Liver (tissue), 9 donors: ENCODE data around the gene LHPP. TPM values are rescaled to one million over a fixed set of nuclear protein-coding genes. Genes with fewer than 3 reads are reported as not detected.

Experiments used
- DNase-seq: peaks from one replicate; pipeline ENCODE4 v3.0.0-alpha.2; 2017; ENCODE audit warnings: low spot score
- H3K27ac ChIP-seq, 2 donors: one replicate each; pipeline ENCODE4 v1.7.0; 2013; ENCODE audit warnings: inconsistent platforms in 2 of 2, low read length in 2 of 2, control low read depth in 1 of 2, low read depth in 1 of 2, mild to moderate bottlenecking in 1 of 2
- H3K27me3 ChIP-seq, 4 donors: one replicate each; pipeline versions ENCODE4 v1.6.1 to v1.7.0; 2013; ENCODE audit warnings: low read length in 3 of 4, inconsistent platforms in 1 of 4, mild to moderate bottlenecking in 1 of 4, moderate library complexity in 1 of 4; ENCODE audit not compliant: control insufficient read depth in 4 of 4, insufficient read depth in 4 of 4
- H3K36me3 ChIP-seq, 4 donors: one replicate each; pipeline versions ENCODE4 v1.6.1 to v1.7.0; 2013; ENCODE audit warnings: low read length in 3 of 4, mild to moderate bottlenecking in 3 of 4, low read depth in 1 of 4, moderate library complexity in 1 of 4; ENCODE audit not compliant: control insufficient read depth in 4 of 4, insufficient read depth in 3 of 4
- H3K4me1 ChIP-seq, 4 donors: one replicate each; pipeline versions ENCODE4 v1.6.1 to v1.7.0; 2013; ENCODE audit warnings: low read length in 3 of 4, mild to moderate bottlenecking in 3 of 4, moderate library complexity in 1 of 4; ENCODE audit not compliant: control insufficient read depth in 4 of 4, insufficient read depth in 4 of 4
- H3K4me3 ChIP-seq, 3 donors: one replicate each; pipeline versions ENCODE4 v1.6.1 to v1.7.0; 2013; ENCODE audit warnings: low read length in 3 of 3, control low read depth in 1 of 3, low read depth in 1 of 3, mild to moderate bottlenecking in 1 of 3
- H3K9ac ChIP-seq, 2 donors: one replicate each; pipeline ENCODE4 v1.7.0; 2013; ENCODE audit warnings: low read length in 2 of 2, mild to moderate bottlenecking in 2 of 2, moderate library complexity in 2 of 2, control low read depth in 1 of 2, low read depth in 1 of 2
- H3K9me3 ChIP-seq, 4 donors: one replicate each; pipeline versions ENCODE4 v1.6.1 to v1.7.0; 2013; ENCODE audit warnings: low read length in 3 of 4; ENCODE audit not compliant: control insufficient read depth in 4 of 4
- ATF3 ChIP-seq: IDR thresholded peaks from 2 replicates; pipeline ENCODE4 v1.6.1; 2016; ENCODE audit warnings: antibody characterized with exemption
- CTCF ChIP-seq: fragments of 150-350 bp; IDR thresholded peaks from 2 replicates; pipeline ENCODE4 v1.5.1; 2017; ENCODE audit warnings: improper control_type of control experiment, low read depth, low read length; ENCODE audit not compliant: missing input control
- FOXA1 ChIP-seq: IDR thresholded peaks from 2 replicates; pipeline ENCODE4 v1.6.1; 2016; ENCODE audit warnings: antibody characterized with exemption
- FOXA2 ChIP-seq: IDR thresholded peaks from 2 replicates; pipeline ENCODE4 v1.6.1; 2016; ENCODE audit warnings: antibody characterized with exemption
- GABPA ChIP-seq, 2 donors: IDR thresholded peaks in 1 of 2; conservative IDR thresholded peaks in 1 of 2; 2 replicates each; pipeline ENCODE4 v1.6.1; 2016; ENCODE audit warnings: antibody characterized with exemption in 2 of 2, mild to moderate bottlenecking in 1 of 2, moderate library complexity in 1 of 2
- HNF4A ChIP-seq, 2 donors: conservative IDR thresholded peaks; 2 replicates each; pipeline ENCODE4 v1.6.1; 2016; ENCODE audit warnings: antibody characterized with exemption in 2 of 2, mild to moderate bottlenecking in 2 of 2
- HNF4G ChIP-seq: IDR thresholded peaks from 2 replicates; pipeline ENCODE4 v1.6.1; 2016; ENCODE audit warnings: antibody characterized with exemption
- JUND ChIP-seq, 2 donors: IDR thresholded peaks; 2 replicates each; pipeline ENCODE4 v1.6.1; 2016; ENCODE audit warnings: antibody characterized with exemption in 2 of 2
- MAX ChIP-seq: IDR thresholded peaks from 2 replicates; pipeline ENCODE4 v1.6.1; 2016; ENCODE audit warnings: antibody characterized with exemption
- NR2F2 ChIP-seq: IDR thresholded peaks from 2 replicates; pipeline ENCODE4 v1.6.1; 2016; ENCODE audit warnings: antibody characterized with exemption
- RAD21 ChIP-seq, 2 donors: IDR thresholded peaks; 2 replicates each; pipeline ENCODE4 v1.6.1; 2016; ENCODE audit warnings: antibody characterized with exemption in 2 of 2, mild to moderate bottlenecking in 2 of 2
- REST ChIP-seq: IDR thresholded peaks from 2 replicates; pipeline ENCODE4 v1.6.1; 2016; ENCODE audit warnings: antibody characterized with exemption, mild to moderate bottlenecking
- SP1 ChIP-seq: IDR thresholded peaks from 2 replicates; pipeline ENCODE4 v1.6.1; 2018; ENCODE audit warnings: antibody characterized with exemption, mild to moderate bottlenecking
- YY1 ChIP-seq: IDR thresholded peaks from 2 replicates; pipeline ENCODE4 v1.6.1; 2016; ENCODE audit warnings: antibody characterized with exemption, mild to moderate bottlenecking
- ZBTB33 ChIP-seq: IDR thresholded peaks from 2 replicates; pipeline ENCODE4 v1.6.1; 2016; ENCODE audit warnings: antibody characterized with exemption
- WGBS: extraction: QIAGEN DNeasy Blood & Tissue Kit; methylation state at CpG from one replicate; pipeline ENCODE4 v1.1.7; 2013; 5-methylcytosine and 5-hydroxymethylcytosine counted together
- polyA plus RNA-seq, 2 donors: library from polyadenylated mRNA; stranded (reverse) in 1 of 2; unstranded in 1 of 2; fragments of 200-250 nt in 1 of 2; fragments of >200 nt in 1 of 2; fragmentation: Nextera tagmentation in 1 of 2; extraction: Ambion mirVana in 1 of 2; gene quantifications; one replicate each; pipeline versions ENCODE4 v1.2.1 to v1.2.3, GENCODE V29; 2013 to 2015
- total RNA-seq, 2 donors: library from RNA; depleted of rRNA; stranded (reverse); fragments of >200 nt; gene quantifications; one replicate each; pipeline ENCODE4 v1.2.3, GENCODE V29; 2014
- donor health status: healthy.
- donor health status: healthy.
- donor health status: healthy.
- donor health status: healthy.
- donor health status: healthy.

Gene LHPP
- total and polyA plus RNA-seq, 4 donors: 15.9 to 39.9 (median 26.2) TPM

- TF ChIP-seq CTCF (no peak), GABPA (IDR thresholded peaks at IDR 0.05 in 1 of 2, conservative IDR thresholded peaks at IDR 0.05 in 1 of 2) (no peak), NR2F2 (no peak), ZBTB33 (no peak), RAD21 (IDR thresholded peaks at IDR 0.05) (no peak), REST (no peak), FOXA2 (no peak)
- Histone ChIP-seq H3K27ac (no peak overlapping the region), H3K4me3 (no peak overlapping the region), H3K27me3 (no peaks in the 10 kb centered on the region), H3K9ac (no peak overlapping the region), H3K9me3 (no peaks in the 10 kb centered on the region), H3K36me3 (no peaks in the 10 kb centered on the region), H3K4me1 (no peaks in the 10 kb centered on the region)
- WGBS: 93% methylated on average over 12 of the region's 12 CpGs
- no peak for DNase-seq
These were observed 141.2 kb downstream of the LHPP start for GRCh38 chr10:124602646-124603365.

DNA sequence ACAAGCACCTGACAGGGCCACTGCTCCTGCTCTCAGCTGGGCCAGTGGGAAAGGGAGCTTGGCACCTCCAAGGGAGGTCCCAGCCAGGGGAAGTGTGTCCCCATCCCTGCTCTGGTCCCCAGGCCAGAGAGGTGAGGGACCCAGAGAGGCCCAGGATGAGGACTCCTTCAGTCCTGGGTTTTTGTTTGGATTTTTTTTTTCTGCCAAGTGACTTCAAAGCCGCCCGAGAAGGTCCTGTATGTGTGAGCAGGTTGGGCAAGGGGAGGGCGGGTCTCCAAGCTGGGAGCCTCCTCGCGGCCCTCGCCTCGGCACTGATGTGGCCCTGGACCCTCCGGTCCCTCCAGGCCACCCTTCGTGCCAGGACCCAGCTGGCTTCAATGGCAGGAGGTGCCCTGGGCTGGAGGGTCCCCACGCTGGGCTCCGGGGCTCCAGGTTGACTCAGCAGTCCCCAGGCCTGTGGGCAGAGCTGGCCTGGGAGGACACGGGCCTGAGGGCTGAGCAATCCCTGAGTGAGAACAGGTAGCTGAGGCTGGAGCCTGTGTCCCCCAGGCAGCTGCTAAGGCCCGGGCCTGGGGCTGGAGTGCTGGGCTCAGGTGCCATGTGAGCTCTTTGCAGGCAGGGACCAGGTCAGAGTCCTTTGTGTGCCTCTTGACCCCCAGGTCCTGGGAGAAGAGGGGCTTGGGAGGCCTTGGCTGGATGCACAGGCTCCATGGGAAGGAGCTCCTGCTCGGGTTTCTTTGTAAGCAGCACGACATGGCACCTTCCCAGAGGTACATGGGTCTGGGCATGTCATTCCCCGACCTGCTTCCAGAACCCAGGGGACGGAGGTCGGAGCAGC lies 142.0 kb downstream of the LHPP start:
- WGBS: 90% methylated on average over 18 of the region's 18 CpGs
- H3K4me1 ChIP-seq: no peaks in the 10 kb centered on the region
- H3K4me3 ChIP-seq: no peak overlapping the region
- no peak for DNase-seq
- H3K27ac ChIP-seq: no peak overlapping the region
- H3K9me3 ChIP-seq: no peaks in the 10 kb centered on the region
- H3K36me3 ChIP-seq: no peaks in the 10 kb centered on the region
- H3K9ac ChIP-seq: no peak overlapping the region
- H3K27me3 ChIP-seq: no peaks in the 10 kb centered on the region
- TF ChIP-seq HNF4A (conservative IDR thresholded peaks at IDR 0.05) (no peak), FOXA1 (no peak), RAD21 (IDR thresholded peaks at IDR 0.05) (no peak), JUND (IDR thresholded peaks at IDR 0.05) (no peak), ATF3 (no peak), HNF4G (no peak), GABPA (IDR thresholded peaks at IDR 0.05 in 1 of 2, conservative IDR thresholded peaks at IDR 0.05 in 1 of 2) (no peak), MAX (no peak), SP1 (no peak), FOXA2 (no peak), REST (no peak), YY1 (no peak), ZBTB33 (no peak)
